ENCODE measurements around the gene WDR7. TPM values are rescaled to one million over a fixed set of nuclear protein-coding genes. Genes with fewer than 3 reads are reported as not detected.

WDR7 gene
- total and polyA plus RNA-seq, 10 of the 15 experiments (the other 5 are each of a cell fraction or from before 2014, with no cell fraction given), result 2.8 to 16.5 (median 11.7) TPM

GRCh38 chr18:57022716-57023115 lies 371.6 kb downstream of the WDR7 start:
- H3K27ac ChIP-seq (ENCODE audit: control insufficient read depth, insufficient read depth), result no peak overlapping the region
- intact Hi-C loops (cut with micrococcal nuclease; ENCODE audit: unreplicated experiment) (loop anchor here (2.0 kb wide), 2 partner anchors 28 to 54 kb away; no protein-coding TSS in a partner anchor), in situ Hi-C loops (cut with MboI) (no loop called here)
- FAIRE-seq (no peak), DNase-seq (ENCODE audit: low read depth, low spot score) (no peak), ATAC-seq (no peak)
- ChIA-PET RAD21 (ENCODE audit: unreplicated experiment) (interaction anchor here (0.8 to 3.5 kb wide), 8 partner anchors 14 to 154 kb away, joined by 3 to 28 read pairs (median 4); no protein-coding TSS in a partner anchor), SMC1A (ENCODE audit: uncharacterized antibody, unreplicated experiment) (interaction anchor here (1.2 to 2.7 kb wide), 8 partner anchors 19 to 153 kb away, joined by 3 to 28 read pairs (median 4); no protein-coding TSS in a partner anchor), POLR2A (no interaction called here), CTCF (interaction anchor here (0.6 to 2.4 kb wide), 7 partner anchors 16 to 233 kb away, joined by 3 to 9 read pairs (median 4); no protein-coding TSS in a partner anchor)
- no peaks in the 10 kb centered on the region for H4K20me1 ChIP-seq (ENCODE audit: control insufficient read depth, insufficient read depth)
- no peak overlapping the region for H3K9ac ChIP-seq (ENCODE audit: control insufficient read depth, insufficient read depth, low read length)
- no peaks in the 10 kb centered on the region; a peak in 2 of 4 replicates for H3K36me3 ChIP-seq (ENCODE audit: control insufficient read depth in 2 of 2, insufficient read depth in 2 of 2, low read length in 1 of 2)
- H3K4me3 ChIP-seq, result no peak overlapping the region
- H3K79me2 ChIP-seq (ENCODE audit: control insufficient read depth, insufficient read depth, low read length), result no peaks in the 10 kb centered on the region
- H3K4me1 ChIP-seq (ENCODE audit: control insufficient read depth, insufficient read depth, low read length), result peaks cover 4% of the 10 kb centered on the region
- H3K9me3 ChIP-seq (replicated peaks; ENCODE audit: control insufficient read depth, insufficient read depth, low read length), result no peaks in the 10 kb centered on the region
- BruUV-seq (replicated peaks), result no TSS peak
- H3K27me3 ChIP-seq (replicated peaks in 1 of 2; ENCODE audit: control insufficient read depth in 2 of 2, insufficient read depth in 2 of 2, low read length in 1 of 2), result no peaks in the 10 kb centered on the region
- no peak overlapping the region for H3K4me2 ChIP-seq (ENCODE audit: control insufficient read depth, insufficient read depth)
- TF ChIP-seq NFXL1 (IDR thresholded peaks at IDR 0.05; ENCODE audit: borderline replicate concordance), result no peak
- no peak for TF ChIP-seq SMC3 (IDR thresholded peaks at IDR 0.05; ENCODE audit: borderline replicate concordance, low read length)
- no peak for TF ChIP-seq POLR2AphosphoS2 (IDR thresholded peaks at IDR 0.05; ENCODE audit: low read depth, low read length)
- TF ChIP-seq DPF2 (IDR thresholded peaks at IDR 0.05), result peak; percentile 10; the same call in 1 of the 2 replicates
- TF ChIP-seq BHLHE40 (IDR thresholded peaks at IDR 0.05; ENCODE audit: borderline replicate concordance in 1 of 2, low read depth in 2 of 2, low read length in 1 of 2), result no peak
- TF ChIP-seq ZNF384 (IDR thresholded peaks at IDR 0.05; ENCODE audit: borderline replicate concordance, low read depth, low read length), result no peak
- TF ChIP-seq MAX (IDR thresholded peaks at IDR 0.05; ENCODE audit: low read depth, low read length), result no peak
- WGBS (ENCODE audit: insufficient coverage, insufficient replicate concordance, low lambda C conversion rate, missing lambda C conversion rate), result 84% methylated on average over 4 of the region's 4 CpGs
- H2AFZ ChIP-seq (ENCODE audit: control insufficient read depth, low read depth, low read length), result no peak overlapping the region
